Astrocyte (in vitro differentiated cells and primary cell): ENCODE data around the gene OSBP2. TPM values are rescaled to one million over a fixed set of nuclear protein-coding genes. Genes with fewer than 3 reads are reported as not detected.

Source experiments
- DNase-seq: peaks from one replicate; pipeline ENCODE4 v3.0.0-alpha.2; 2010; ENCODE audit warnings: low read depth
- FAIRE-seq: peaks from 2 replicates; lab custom pipeline; 2011; peaks lifted over from hg19 to GRCh38; lab: Jason Lieb, UNC
- H2AFZ ChIP-seq: 2 replicates; pipeline ENCODE4 v1.6.0; 2012; ENCODE audit warnings: low read depth, low read length, inconsistent platforms
- H3K27ac ChIP-seq: 2 replicates; pipeline ENCODE4 v1.5.1; 2011; ENCODE audit warnings: low read depth, low read length, inconsistent platforms
- H3K27me3 ChIP-seq: 2 replicates; pipeline ENCODE4 v1.6.0; 2011; ENCODE audit warnings: low read length, inconsistent platforms; ENCODE audit not compliant: insufficient read depth
- H3K36me3 ChIP-seq: 2 replicates; pipeline ENCODE4 v1.5.1; 2011; ENCODE audit warnings: low read length, inconsistent platforms; ENCODE audit not compliant: insufficient read depth
- H3K4me1 ChIP-seq: 2 replicates; pipeline ENCODE4 v1.5.1; 2011; ENCODE audit warnings: low read length, inconsistent platforms; ENCODE audit not compliant: insufficient read depth
- H3K4me2 ChIP-seq: 2 replicates; pipeline ENCODE4 v1.6.0; 2012; ENCODE audit warnings: low read length, inconsistent platforms
- H3K4me3 ChIP-seq: 2 replicates; pipeline ENCODE4 v1.5.1; 2011; ENCODE audit warnings: low read depth, mild to moderate bottlenecking, low read length, inconsistent platforms; ENCODE audit not compliant: insufficient read depth
- H3K79me2 ChIP-seq: 2 replicates; pipeline ENCODE4 v1.6.0; 2012; ENCODE audit warnings: mild to moderate bottlenecking, low read length, inconsistent platforms; ENCODE audit not compliant: insufficient read depth
- H3K9ac ChIP-seq: 2 replicates; pipeline ENCODE4 v1.6.0; 2012; ENCODE audit warnings: mild to moderate bottlenecking, low read length, inconsistent platforms
- H3K9me3 ChIP-seq: 2 replicates; pipeline ENCODE4 v1.5.1; 2012; ENCODE audit warnings: low read depth, mild to moderate bottlenecking, low read length, inconsistent platforms; ENCODE audit not compliant: insufficient read depth
- H4K20me1 ChIP-seq: 2 replicates; pipeline ENCODE4 v1.6.0; 2012; ENCODE audit warnings: low read length, inconsistent platforms; ENCODE audit not compliant: insufficient read depth
- H3K27ac Mint-ChIP-seq: one replicate; pipeline ENCODE4 v1.8.0; 2021; ENCODE audit warnings: mild to moderate bottlenecking, mixed read lengths; ENCODE audit not compliant: unreplicated experiment
- H3K27me3 Mint-ChIP-seq: one replicate; pipeline ENCODE4 v1.8.0; 2021; ENCODE audit warnings: low read depth, mixed read lengths; ENCODE audit not compliant: unreplicated experiment
- H3K36me3 Mint-ChIP-seq: one replicate; pipeline ENCODE4 v1.8.0; 2021; ENCODE audit warnings: low read depth, mixed read lengths; ENCODE audit not compliant: unreplicated experiment
- H3K4me1 Mint-ChIP-seq: one replicate; pipeline ENCODE4 v1.8.0; 2021; ENCODE audit warnings: low read depth, mixed read lengths; ENCODE audit not compliant: unreplicated experiment
- H3K4me3 Mint-ChIP-seq: one replicate; pipeline ENCODE4 v1.8.0; 2021; ENCODE audit warnings: mild to moderate bottlenecking, moderate library complexity, mixed read lengths; ENCODE audit not compliant: unreplicated experiment
- H3K9me3 Mint-ChIP-seq: one replicate; pipeline ENCODE4 v1.8.0; 2021; ENCODE audit warnings: mild to moderate bottlenecking, mixed read lengths; ENCODE audit not compliant: unreplicated experiment
- CTCF ChIP-seq: IDR thresholded peaks from 2 replicates; pipeline ENCODE4 v1.5.1; 2011; ENCODE audit warnings: low read depth, mild to moderate bottlenecking, inconsistent platforms, low read length, moderate library complexity; ENCODE audit not compliant: insufficient read depth
- EZH2 ChIP-seq: IDR thresholded peaks from 2 replicates; pipeline ENCODE4 v1.6.1; 2012; ENCODE audit warnings: mild to moderate bottlenecking, low read length, inconsistent platforms; ENCODE audit not compliant: insufficient read depth
- total RNA-seq: library from RNA; stranded (reverse); gene quantifications from 2 replicates; pipeline ENCODE4 v1.2.1, GENCODE V29; 2021

Gene OSBP2
- total RNA-seq, 1 donor from 2014 or later, result 0.48 TPM

GRCh38 chr22:30827646-30828045, 133.0 kb downstream of the OSBP2 start:
- no peaks in the 10 kb centered on the region for H3K36me3 ChIP-seq
- TF ChIP-seq CTCF (no peak), EZH2 (no peak)
- Mint-ChIP-seq H3K4me1 (peaks cover 2% of the 10 kb centered on the region), H3K36me3 (peaks cover 5% of the 10 kb centered on the region), H3K27me3 (peaks cover 51% of the 10 kb centered on the region), H3K27ac (no peak overlapping the region), H3K9me3 (peaks cover 8% of the 10 kb centered on the region), H3K4me3 (no peak overlapping the region)
- H3K9me3 ChIP-seq, result no peaks in the 10 kb centered on the region
- H3K27ac ChIP-seq, result no peak overlapping the region
- H3K79me2 ChIP-seq, result no peaks in the 10 kb centered on the region
- H3K9ac ChIP-seq, result no peak overlapping the region
- no peak overlapping the region for H3K4me3 ChIP-seq
- no peak overlapping the region for H3K4me2 ChIP-seq
- no peak overlapping the region for H2AFZ ChIP-seq
- no peak for FAIRE-seq
- DNase-seq, result no peak
- no peaks in the 10 kb centered on the region for H4K20me1 ChIP-seq
- H3K4me1 ChIP-seq, result peaks cover 22% of the 10 kb centered on the region
- H3K27me3 ChIP-seq, result peaks cover 9% of the 10 kb centered on the region

GRCh38 chr22:30828187-30829155, 133.8 kb downstream of the OSBP2 start:
- Histone ChIP-seq H3K9ac (no peak overlapping the region), H3K27ac (no peak overlapping the region), H4K20me1 (no peaks in the 10 kb centered on the region), H3K36me3 (no peaks in the 10 kb centered on the region), H3K4me2 (no peak overlapping the region), H3K4me1 (peaks cover 19% of the 10 kb centered on the region), H2AFZ (no peak overlapping the region), H3K4me3 (no peak overlapping the region), H3K9me3 (no peaks in the 10 kb centered on the region), H3K27me3 (peaks cover 2% of the 10 kb centered on the region), H3K79me2 (no peaks in the 10 kb centered on the region)
- peaks cover 50% of the 10 kb centered on the region for H3K27me3 Mint-ChIP-seq
- FAIRE-seq (no peak), DNase-seq (no peak)
- peaks cover 5% of the 10 kb centered on the region for H3K36me3 Mint-ChIP-seq
- no peak for TF ChIP-seq EZH2
- TF ChIP-seq CTCF, result no peak
- H3K4me1 Mint-ChIP-seq, result peaks cover 2% of the 10 kb centered on the region
- peaks cover 6% of the 10 kb centered on the region for H3K9me3 Mint-ChIP-seq
- no peak overlapping the region for H3K4me3 Mint-ChIP-seq
- H3K27ac Mint-ChIP-seq, result no peak overlapping the region
